GM18498 (cell line): ENCODE results near the gene ASB9.
"Not testable (repeated sequence)": the region's sequence is repeated elsewhere in the genome, so short reads cannot be mapped to it uniquely, and the experiment has no call there.

Source experiments
- ATAC-seq: cut with Tn5 transposase; IDR thresholded peaks from one replicate; pipeline ENCODE4 v1.9.1; 2021; ENCODE audit warnings: mild to moderate bottlenecking, moderate library complexity; ENCODE audit not compliant: unreplicated experiment

ASB9 gene

DNA sequence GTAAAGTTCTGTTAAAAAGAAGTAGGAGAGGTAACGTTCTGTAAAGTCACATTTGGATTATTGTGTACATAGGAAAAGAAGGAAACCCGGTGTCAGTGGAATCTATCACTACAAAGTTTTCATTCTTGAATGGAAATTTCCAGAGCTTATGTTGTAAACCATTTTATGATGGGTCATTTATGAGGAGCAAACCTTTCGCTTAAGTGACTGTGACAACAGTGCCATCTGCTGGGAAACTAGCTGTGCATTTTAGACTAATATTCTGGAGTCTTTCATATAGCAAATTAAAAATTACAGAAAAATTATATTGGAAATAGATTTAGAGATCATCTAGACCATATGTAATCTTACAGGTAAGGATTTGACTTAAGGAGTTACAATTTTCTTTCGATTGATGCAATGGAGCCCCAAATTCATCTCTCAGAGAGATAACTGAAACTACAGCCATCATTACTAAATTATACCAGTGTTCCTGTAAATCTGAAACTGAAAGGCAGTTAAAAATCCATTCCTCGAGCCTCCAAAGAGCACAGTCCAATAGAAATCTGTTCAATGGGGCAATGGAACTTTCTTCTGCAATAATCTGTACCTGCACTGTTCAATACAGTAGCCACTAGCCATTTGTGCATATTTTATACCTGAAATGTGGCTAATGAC is 26.9 kb downstream of the ASB9 start:
- ATAC-seq: no peak

DNA sequence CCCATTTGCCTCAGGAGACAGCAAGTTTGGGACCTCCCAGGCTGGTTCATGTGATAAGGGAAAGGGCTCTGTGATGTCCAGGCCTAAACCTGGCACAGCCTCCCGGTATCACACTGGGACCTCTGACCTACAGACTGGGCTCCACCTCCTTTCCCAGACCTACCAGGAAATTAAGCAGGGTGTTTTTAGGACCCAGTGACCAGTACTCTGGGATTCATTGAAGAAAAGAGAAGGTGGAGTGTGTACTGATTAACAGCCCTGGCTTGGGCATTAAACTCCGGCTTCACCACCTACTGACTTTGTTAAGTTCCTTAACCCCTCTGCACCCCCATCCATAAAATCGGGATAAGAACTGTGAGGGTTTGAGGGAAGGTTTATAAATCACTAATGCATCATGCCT is 28.6 kb downstream of the ASB9 start:
- ATAC-seq: no peak

DNA sequence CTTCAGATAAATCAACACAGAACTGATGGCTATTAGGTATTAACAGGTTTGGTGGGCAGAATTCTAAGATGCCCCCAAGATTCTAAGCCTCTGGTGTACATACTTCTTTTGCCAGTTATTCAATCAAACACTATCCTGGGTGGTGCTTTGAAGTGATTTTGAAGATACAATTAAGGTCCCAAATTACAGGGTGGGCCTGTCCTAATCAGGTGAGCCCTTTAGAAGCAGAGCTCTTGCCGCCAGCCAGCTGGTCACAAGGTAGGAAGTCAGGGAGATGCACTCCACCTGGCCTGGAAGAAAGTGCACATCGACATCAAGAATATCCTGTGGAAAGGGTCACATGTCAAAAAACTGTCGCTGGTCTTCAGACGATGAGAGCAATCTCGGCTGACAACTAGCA is 29.5 kb downstream of the ASB9 start:
- ATAC-seq: no peak

DNA sequence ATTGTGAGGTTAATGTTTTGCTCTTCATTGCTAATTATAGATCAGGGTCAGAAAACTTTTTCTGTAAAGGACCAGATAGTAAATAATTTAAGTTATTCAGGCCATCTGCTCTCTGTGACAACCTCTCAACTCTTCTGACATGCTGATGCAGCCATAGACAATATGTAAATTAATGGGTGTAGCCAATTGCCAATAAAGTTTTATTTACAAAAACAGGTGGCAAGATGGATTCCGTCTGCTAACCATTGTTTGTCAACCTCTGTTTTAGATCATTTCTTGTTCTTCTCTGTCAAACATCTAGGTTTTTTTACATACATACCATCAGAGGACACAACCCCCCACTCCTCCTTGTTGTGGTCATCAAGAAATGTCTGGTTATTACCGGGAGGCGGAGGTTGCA is 33.7 kb downstream of the ASB9 start:
- ATAC-seq: no peak

DNA sequence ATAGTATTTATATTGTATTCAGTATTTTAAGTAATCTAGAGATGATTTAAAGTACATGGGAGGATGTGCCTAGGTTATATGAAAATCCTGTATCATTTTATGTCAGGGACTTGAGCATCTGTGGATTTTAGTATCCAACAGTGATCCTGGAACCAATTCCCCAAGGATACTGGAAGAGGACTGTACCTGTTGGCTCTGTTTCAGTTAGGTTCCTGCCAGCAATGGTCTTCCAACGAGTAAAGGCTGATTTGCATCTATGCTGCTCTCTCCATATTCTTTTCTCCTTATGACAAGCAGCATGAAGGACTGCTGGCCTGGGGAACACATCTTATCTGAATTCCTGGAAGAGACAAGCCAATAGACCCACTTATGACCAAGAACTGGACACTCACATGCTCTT is 34.9 kb downstream of the ASB9 start:
- no peak for ATAC-seq

DNA sequence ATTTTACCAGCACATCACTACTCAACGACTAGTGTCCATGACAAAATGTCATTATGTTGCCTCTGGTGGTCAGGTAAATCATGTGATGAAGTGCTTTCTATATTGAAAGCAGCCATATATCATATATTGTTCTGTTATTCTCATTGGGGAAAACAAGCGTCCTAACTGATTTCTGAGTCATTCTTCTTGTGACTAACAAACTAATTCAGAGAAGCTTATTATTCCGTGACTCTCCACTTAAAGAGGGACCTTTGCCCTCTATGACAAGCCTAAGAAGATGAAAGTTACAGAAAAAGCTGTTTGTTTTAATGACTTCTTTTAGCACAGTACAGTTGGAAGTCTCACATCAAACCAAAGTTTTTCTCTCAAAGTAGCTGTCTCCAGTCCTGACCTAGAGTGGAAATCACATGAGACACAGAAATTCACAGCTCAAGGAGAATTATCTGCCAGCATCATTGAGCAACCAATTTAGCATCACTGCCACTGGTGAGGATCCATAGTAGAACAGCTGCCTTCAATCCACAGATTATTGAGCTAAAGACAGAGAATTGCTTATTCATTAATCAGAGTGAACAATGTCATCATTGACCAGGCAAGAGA is 36.4 kb downstream of the ASB9 start:
- ATAC-seq: no peak

DNA sequence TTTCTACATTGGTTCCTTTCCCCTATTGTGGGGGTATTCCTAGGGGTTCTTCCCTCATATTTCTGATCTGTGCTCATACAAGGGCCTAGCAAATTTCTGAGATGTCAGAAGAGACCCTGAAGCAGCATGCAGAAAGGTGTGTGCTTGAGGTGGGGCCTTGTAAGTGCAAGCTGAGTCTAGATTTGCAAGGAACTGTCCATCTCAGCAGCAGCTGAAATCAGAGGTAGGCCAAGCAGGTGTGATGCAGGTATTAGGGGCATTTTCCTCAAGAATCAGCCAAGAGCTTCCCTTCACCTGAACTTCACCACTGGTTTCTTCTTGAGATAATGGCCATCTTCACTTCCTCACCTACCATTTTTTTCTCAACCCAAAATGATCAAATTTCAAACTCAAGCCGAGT is 45.1 kb downstream of the ASB9 start:
- no peak for ATAC-seq

DNA sequence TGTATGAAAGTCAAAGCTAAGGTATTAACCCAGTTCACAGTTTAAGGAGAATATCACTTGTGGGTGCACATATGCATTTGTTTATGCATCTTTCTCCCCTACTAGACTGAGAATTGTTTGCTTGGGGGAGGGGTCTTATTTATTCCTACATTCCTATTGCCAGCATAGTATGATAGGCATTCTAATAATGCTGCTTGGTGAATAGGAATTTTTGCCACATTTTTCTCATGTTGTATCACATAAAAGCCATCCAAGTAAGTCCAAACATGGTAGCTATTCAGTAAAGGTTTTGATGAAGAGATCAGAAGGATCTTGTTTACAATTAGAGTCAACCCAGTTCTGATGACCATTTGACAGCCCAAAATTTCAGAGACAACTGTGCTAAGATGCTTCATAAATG is 48.6 kb downstream of the ASB9 start:
- ATAC-seq: no peak

DNA sequence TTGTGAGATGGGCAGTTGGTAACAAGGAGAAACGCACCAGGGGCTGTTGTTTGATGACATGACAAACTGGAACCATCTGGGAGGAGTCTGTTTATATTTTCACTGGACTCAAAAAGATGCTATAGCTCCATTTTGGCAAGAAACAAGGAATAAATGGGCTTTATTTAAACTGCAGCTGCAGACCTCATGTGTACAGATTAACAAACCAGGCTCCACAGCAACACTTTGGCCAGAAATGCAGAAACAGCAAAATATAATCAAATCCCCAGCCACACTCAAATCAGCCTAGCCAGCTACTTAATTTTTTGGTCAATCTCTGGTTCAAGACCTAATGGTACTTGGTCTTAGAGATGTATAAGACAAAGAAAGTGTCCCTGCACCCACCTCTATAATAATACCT is 52.7 kb downstream of the ASB9 start:
- ATAC-seq: no peak

DNA sequence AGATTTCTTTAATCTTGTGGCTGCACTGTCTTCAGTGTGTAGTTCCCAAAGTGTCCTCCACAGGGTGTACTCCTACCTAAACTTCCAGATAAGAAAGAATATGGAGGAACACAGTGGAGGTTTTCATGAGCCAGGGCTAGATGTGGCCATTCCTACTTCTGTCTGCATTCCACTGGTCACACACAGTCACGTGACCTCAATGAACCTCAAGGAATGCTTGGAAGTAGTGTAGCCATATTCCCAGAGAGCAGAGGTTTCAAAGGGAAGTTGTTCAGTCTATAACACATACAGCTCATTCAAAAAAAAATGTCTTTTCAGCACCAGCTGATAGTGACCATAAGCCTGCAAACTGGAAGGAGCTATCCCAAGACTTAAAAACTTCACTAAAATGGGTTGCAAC is 53.6 kb downstream of the ASB9 start:
- ATAC-seq: no peak

DNA sequence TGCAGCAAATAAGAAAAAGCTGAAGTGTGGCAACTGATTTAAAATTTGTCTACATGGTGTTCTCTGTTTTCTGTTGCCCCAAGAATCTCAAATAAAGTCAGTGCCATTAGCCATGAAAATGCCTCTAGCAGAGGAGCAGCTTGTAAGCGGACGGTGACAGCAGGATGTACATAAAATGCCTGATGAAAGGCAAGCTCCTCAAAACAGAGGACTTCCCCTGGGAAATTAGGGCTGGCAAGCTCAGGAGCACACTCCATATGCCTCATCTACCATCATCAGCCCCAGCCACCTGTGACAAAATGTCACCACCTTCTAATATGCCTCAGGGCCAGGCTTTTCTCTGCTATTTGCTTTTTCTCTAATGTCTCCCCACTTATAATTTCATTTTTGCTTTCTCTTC is 54.5 kb downstream of the ASB9 start:
- ATAC-seq: no peak

DNA sequence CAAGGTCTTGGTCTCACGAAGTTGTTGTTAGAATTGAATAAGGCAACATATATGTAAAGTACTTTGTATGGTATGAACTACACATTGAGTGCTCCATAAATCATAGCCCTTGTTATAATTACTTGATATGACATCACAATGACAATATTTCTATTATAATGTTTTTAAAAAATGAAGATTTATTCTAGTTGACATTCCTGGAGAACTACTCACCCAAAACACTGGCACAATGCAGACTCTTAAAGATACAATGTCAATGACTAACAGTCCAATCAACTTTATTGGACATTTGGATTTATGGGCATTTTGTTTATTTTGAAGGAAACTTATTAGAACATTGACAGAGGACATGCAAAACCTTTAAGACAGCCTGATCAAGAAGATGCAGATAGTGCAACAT is 55.3 kb downstream of the ASB9 start:
- ATAC-seq: no peak

DNA sequence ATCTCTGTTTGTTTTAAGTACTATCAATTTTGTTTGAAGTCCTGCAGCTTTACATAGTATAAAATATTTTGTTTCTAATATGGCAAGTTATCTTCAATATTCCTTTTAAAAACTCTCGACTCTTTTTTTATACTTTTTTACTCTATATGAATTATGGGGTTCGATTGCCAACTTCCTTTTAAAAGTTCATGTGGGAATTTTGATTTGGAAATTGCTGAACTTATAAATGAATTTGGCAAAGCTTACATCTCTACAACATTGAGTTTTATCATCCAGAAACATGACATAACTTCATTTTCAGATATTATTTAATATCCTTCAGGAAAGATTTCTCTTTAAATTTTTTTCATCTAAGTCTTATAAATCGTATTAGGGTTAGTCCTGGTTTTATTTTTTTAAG is 60.8 kb downstream of the ASB9 start:
- ATAC-seq: no peak

DNA sequence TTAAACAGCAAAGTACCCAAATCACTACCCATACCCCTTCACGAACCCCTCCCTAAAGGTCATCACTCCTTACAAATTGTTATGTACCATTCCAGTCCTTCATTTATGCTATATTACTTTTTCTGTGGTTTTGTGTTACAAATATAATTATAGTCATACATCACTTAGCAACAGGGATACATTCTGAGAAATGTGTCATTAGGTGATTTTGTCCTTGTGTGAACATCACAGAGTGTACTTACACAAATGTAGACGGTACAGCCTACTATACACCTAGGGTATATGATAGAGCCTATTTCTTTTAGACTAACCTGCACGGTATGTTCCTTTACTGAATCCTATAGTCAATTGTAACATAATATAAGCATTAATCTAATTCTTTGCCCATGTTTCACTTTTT is 61.9 kb downstream of the ASB9 start:
- ATAC-seq: no peak

DNA sequence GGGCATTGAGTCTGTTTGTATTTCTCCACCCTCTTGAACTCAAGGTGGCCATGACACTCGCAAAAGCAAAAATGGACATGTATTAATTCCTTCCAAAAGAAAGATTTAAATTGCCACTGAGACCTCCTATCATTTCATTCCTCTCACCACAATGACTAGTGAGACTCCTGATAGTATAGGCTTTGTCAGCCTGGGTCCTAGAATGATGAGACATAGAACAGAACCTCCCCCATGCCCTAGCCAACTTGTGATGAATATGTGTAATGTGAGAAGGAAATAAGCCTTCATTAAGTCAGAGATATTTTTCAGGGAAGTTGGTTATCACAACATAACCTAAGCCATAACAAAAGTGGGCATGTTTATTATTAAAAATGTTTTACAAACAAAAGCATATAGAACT is 62.5 kb downstream of the ASB9 start:
- ATAC-seq: no peak

DNA sequence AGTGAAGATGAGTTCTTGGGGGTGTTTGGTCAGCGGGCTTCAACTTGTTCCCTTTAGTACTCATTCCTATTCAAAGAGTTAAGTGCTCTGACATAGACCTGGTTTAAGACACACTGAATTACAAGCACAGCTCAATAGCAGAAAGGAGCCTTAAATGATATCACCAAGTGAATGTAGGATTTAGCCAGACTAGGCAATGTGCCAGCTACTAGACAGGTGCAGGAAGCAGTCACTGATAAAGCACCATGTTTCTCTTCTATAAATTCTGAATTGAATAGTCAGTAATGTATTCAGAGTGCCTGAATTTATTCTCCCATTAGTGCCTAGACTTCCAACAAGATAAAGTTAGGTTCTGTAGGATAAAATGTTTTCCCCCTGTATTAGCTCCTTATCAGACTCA is 63.6 kb downstream of the ASB9 start:
- no peak for ATAC-seq

DNA sequence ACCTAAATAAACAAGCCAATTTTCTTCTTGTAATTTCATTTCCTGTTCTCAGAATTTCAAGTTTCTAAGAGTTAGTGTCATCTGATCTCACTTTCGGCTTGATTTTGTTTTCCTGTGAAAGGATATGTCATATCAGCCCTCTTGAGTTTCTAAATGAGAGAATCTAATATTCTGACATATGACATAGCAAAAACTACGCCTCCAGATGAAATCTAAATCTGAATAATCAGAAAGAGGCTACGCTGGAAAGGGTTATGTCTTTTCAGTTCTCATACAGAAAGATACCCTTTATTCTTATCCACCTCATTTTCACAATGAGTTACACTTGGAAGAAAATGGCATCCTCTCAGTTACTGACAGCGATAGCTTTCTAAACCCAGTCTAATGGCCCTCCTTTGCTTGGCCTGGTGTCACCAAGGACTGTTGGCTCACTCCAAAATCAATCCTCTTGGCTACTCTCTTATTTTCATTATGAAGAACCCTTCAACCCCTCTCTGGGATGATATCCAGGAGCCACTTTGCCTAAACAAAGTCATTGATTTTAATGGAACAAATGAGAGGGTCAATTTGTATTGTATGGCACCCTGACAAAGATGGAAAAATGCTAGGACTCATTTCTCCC is 65.6 kb downstream of the ASB9 start:
- peak; percentile 90 for ATAC-seq

DNA sequence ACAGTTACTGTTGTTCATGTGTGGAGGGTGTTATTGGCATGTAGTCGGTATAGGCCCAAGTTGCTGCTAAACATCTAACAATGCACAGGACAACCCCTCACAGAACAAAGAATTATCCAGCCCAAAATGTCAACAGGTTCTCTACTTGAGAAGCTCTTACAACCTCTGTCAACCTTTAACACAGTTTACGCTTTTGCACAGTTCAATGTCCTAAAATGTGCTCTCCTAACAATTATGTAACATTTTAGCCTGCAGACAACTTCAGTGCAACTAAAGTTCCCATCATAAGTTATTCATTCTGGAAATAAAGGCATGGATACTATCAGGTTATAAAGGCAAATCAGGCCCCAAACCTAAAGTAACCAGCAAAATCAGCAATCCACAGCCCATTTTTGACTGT is 66.2 kb downstream of the ASB9 start:
- ATAC-seq: no peak

DNA sequence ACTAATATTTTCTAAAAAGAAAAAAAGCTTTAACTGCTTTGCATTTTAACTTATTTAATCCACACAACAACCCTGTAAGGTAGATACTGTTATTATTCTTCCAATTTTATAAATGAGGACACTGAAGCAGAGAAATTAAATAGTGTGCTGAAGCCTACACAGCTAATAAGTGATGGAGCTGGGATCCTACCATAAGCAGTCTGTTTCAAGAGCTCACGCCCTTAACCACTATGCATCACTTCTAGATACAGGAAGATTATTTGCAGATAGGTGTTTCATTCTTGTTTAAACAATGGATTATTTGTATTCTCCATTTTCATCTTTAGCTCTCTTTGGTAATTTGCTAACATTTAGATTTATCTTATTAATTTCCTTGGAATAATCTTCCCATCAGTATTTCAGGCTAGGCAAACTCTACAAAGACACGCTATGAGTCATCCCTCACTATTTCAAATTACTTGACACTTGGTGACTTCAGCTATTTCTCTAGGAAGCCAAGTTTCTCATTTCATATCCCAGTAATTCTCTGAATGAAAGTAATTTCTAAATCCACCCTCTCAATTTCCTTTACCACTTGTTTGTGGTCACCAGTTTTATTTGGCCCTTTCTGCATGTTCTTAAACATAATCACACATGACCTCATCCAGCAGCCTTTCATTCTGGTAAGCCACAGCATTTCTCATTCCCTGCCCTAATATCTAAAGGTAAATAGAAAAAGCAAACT is 67.3 kb downstream of the ASB9 start:
- no peak for ATAC-seq

DNA sequence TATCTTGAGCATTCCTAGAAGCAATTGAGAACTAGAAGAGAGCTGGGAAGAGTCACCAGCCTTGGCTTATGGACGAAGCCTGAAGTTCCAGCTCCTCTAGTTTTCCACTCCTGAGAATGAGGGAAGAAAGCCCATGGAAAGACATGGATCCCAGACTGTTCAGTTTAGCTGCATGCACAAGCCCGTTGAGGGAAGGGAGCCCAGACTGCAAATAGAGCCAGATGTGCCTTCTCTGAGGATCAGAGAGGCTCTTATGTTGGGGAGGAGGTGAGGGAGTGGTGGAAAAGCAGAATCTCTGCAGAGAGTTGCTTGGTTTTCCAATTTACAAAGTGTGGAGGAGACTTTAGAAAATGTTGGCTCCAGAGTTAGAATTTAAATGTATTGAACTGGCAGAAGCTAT is 69.0 kb downstream of the ASB9 start:
- no peak for ATAC-seq

DNA sequence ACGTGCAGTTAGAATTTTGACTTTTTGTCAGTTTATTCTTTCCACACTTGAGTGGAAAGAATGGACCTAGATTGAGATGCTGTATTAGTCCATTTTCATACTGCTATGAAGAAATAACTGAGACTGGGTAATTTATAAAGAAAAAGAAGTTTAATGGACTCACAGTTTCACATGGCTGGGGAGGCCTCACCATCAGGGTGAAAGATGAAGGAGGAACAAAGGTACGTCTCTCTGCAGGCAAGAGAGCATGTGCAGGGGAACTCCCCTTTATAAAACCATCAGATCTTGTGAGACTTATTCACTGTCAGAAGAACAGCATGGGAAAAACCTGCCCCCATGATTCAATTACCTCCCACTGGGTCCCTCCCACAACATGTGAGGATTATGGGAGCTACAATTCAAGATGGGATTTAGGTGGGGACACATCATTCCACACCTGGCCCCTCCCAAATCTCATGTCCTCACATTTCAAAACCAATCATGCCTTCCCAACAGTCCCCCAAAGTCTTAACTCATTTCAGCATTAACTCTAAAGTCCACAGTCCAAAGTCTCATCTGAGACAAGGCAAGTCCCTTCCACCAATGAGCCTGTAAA is 71.2 kb downstream of the ASB9 start:
- ATAC-seq: not testable (repeated sequence)

DNA sequence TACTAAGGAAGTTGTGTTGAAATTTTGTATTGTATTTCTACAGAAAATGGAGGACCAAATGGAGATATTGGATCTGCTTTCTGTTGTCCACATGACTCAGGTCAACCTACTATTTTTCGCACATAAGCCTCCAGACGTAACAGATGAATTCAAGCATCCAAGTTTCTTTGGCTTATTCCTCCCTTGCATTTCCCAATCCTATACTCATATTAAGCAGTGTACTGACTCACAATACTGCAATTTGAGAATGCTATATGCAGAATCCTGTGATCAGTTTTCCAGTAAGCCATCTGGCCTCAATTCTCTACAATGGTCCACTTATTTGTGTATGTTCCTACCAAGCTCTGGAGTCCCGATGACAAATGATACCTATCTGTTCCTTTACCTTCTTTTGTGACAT is 75.7 kb downstream of the ASB9 start:
- ATAC-seq: no peak
